ENCODE results near the gene SLC10A7.

The SLC10A7 gene

GRCh38 chr4:146458594-146458993 lies 63.1 kb downstream of the SLC10A7 start:
- no peak for DNase-seq (ENCODE audit: low read depth, low spot score)
- no peak overlapping the region for H3K4me3 ChIP-seq (ENCODE audit: insufficient read length, low read depth)

GRCh38 chr4:146456681-146457080 lies 65.1 kb downstream of the SLC10A7 start:
- DNase-seq (ENCODE audit: low read depth, low spot score): no peak
- Histone ChIP-seq H3K36me3 (ENCODE audit: insufficient read depth, insufficient read length, low read length) (no peaks in the 10 kb centered on the region), H3K9ac (ENCODE audit: insufficient read length, low read depth) (no peak overlapping the region), H3K9me3 (ENCODE audit: insufficient read depth, low read length) (no peaks in the 10 kb centered on the region), H3K4me3 (ENCODE audit: insufficient read length, low read depth) (no peak overlapping the region), H3K4me1 (ENCODE audit: insufficient read depth, insufficient read length) (no peaks in the 10 kb centered on the region), H3K27me3 (ENCODE audit: insufficient read depth, insufficient read length) (no peaks in the 10 kb centered on the region)
- no peak for TF ChIP-seq YY1 (IDR thresholded peaks at IDR 0.05; ENCODE audit: insufficient read depth, insufficient read length)
- TF ChIP-seq ZNF274 (IDR thresholded peaks at IDR 0.05; ENCODE audit: low read depth, low read length): no peak
- no peak for TF ChIP-seq SUZ12 (IDR thresholded peaks at IDR 0.05; ENCODE audit: extremely low read depth, insufficient read depth, insufficient read length)

More at GRCh38 chr4:146458594-146458993, 63.1 kb downstream of the SLC10A7 start:
- no peak for TF ChIP-seq YY1 (IDR thresholded peaks at IDR 0.05; ENCODE audit: insufficient read depth, insufficient read length)
- no peak for TF ChIP-seq SUZ12 (IDR thresholded peaks at IDR 0.05; ENCODE audit: extremely low read depth, insufficient read depth, insufficient read length)
- TF ChIP-seq ZNF274 (IDR thresholded peaks at IDR 0.05; ENCODE audit: low read depth, low read length): no peak
- Histone ChIP-seq H3K36me3 (ENCODE audit: insufficient read depth, insufficient read length, low read length) (no peaks in the 10 kb centered on the region), H3K9me3 (ENCODE audit: insufficient read depth, low read length) (no peaks in the 10 kb centered on the region), H3K27me3 (ENCODE audit: insufficient read depth, insufficient read length) (no peaks in the 10 kb centered on the region), H3K4me1 (ENCODE audit: insufficient read depth, insufficient read length) (no peaks in the 10 kb centered on the region), H3K9ac (ENCODE audit: insufficient read length, low read depth) (no peak overlapping the region)

GRCh38 chr4:146453181-146453807 lies 68.4 kb downstream of the SLC10A7 start:
- no peak for DNase-seq (ENCODE audit: low read depth, low spot score)
- no peaks in the 10 kb centered on the region for H3K36me3 ChIP-seq (ENCODE audit: insufficient read depth, insufficient read length, low read length)
- no peaks in the 10 kb centered on the region for H3K4me1 ChIP-seq (ENCODE audit: insufficient read depth, insufficient read length)
- H3K4me3 ChIP-seq (ENCODE audit: insufficient read length, low read depth): no peak overlapping the region
- no peaks in the 10 kb centered on the region for H3K27me3 ChIP-seq (ENCODE audit: insufficient read depth, insufficient read length)
- H3K9ac ChIP-seq (ENCODE audit: insufficient read length, low read depth): no peak overlapping the region
- TF ChIP-seq ZNF274 (IDR thresholded peaks at IDR 0.05; ENCODE audit: low read depth, low read length) (no peak), YY1 (IDR thresholded peaks at IDR 0.05; ENCODE audit: insufficient read depth, insufficient read length) (no peak), SUZ12 (IDR thresholded peaks at IDR 0.05; ENCODE audit: extremely low read depth, insufficient read depth, insufficient read length) (no peak)
- H3K9me3 ChIP-seq (ENCODE audit: insufficient read depth, low read length): no peaks in the 10 kb centered on the region

- Histone ChIP-seq H3K4me1 (ENCODE audit: insufficient read depth, insufficient read length) (no peaks in the 10 kb centered on the region), H3K27me3 (ENCODE audit: insufficient read depth, insufficient read length) (no peaks in the 10 kb centered on the region), H3K4me3 (ENCODE audit: insufficient read length, low read depth) (no peak overlapping the region), H3K9ac (ENCODE audit: insufficient read length, low read depth) (no peak overlapping the region), H3K9me3 (ENCODE audit: insufficient read depth, low read length) (no peaks in the 10 kb centered on the region), H3K36me3 (ENCODE audit: insufficient read depth, insufficient read length, low read length) (no peaks in the 10 kb centered on the region)
- DNase-seq (ENCODE audit: low read depth, low spot score): no peak
- TF ChIP-seq ZNF274 (IDR thresholded peaks at IDR 0.05; ENCODE audit: low read depth, low read length) (no peak), YY1 (IDR thresholded peaks at IDR 0.05; ENCODE audit: insufficient read depth, insufficient read length) (no peak)
These were observed 71.2 kb downstream of the SLC10A7 start for GRCh38 chr4:146450524-146450923.

GRCh38 chr4:146446555-146446954 lies 75.2 kb downstream of the SLC10A7 start:
- DNase-seq (ENCODE audit: low read depth, low spot score): no peak
- Histone ChIP-seq H3K4me1 (ENCODE audit: insufficient read depth, insufficient read length) (no peaks in the 10 kb centered on the region), H3K9ac (ENCODE audit: insufficient read length, low read depth) (no peak overlapping the region), H3K4me3 (ENCODE audit: insufficient read length, low read depth) (no peak overlapping the region), H3K36me3 (ENCODE audit: insufficient read depth, insufficient read length, low read length) (no peaks in the 10 kb centered on the region), H3K27me3 (ENCODE audit: insufficient read depth, insufficient read length) (no peaks in the 10 kb centered on the region), H3K9me3 (ENCODE audit: insufficient read depth, low read length) (no peaks in the 10 kb centered on the region)
- TF ChIP-seq SUZ12 (IDR thresholded peaks at IDR 0.05; ENCODE audit: extremely low read depth, insufficient read depth, insufficient read length) (no peak), YY1 (IDR thresholded peaks at IDR 0.05; ENCODE audit: insufficient read depth, insufficient read length) (no peak), ZNF274 (IDR thresholded peaks at IDR 0.05; ENCODE audit: low read depth, low read length) (no peak)

- H3K4me1 ChIP-seq (ENCODE audit: insufficient read depth, insufficient read length): no peaks in the 10 kb centered on the region
- no peaks in the 10 kb centered on the region for H3K9me3 ChIP-seq (ENCODE audit: insufficient read depth, low read length)
- no peaks in the 10 kb centered on the region for H3K27me3 ChIP-seq (ENCODE audit: insufficient read depth, insufficient read length)
- TF ChIP-seq YY1 (IDR thresholded peaks at IDR 0.05; ENCODE audit: insufficient read depth, insufficient read length) (no peak), ZNF274 (IDR thresholded peaks at IDR 0.05; ENCODE audit: low read depth, low read length) (no peak)
- DNase-seq (ENCODE audit: low read depth, low spot score): no peak
- no peaks in the 10 kb centered on the region for H3K36me3 ChIP-seq (ENCODE audit: insufficient read depth, insufficient read length, low read length)
- H3K9ac ChIP-seq (ENCODE audit: insufficient read length, low read depth): no peak overlapping the region
- no peak overlapping the region for H3K4me3 ChIP-seq (ENCODE audit: insufficient read length, low read depth)
These were observed 76.3 kb downstream of the SLC10A7 start for GRCh38 chr4:146445198-146446150.

GRCh38 chr4:146443525-146443924 lies 78.2 kb downstream of the SLC10A7 start:
- Histone ChIP-seq H3K4me3 (ENCODE audit: insufficient read length, low read depth) (no peak overlapping the region), H3K9me3 (ENCODE audit: insufficient read depth, low read length) (no peaks in the 10 kb centered on the region), H3K27me3 (ENCODE audit: insufficient read depth, insufficient read length) (no peaks in the 10 kb centered on the region), H3K36me3 (ENCODE audit: insufficient read depth, insufficient read length, low read length) (no peaks in the 10 kb centered on the region), H3K9ac (ENCODE audit: insufficient read length, low read depth) (no peak overlapping the region), H3K4me1 (ENCODE audit: insufficient read depth, insufficient read length) (no peaks in the 10 kb centered on the region)
- no peak for DNase-seq (ENCODE audit: low read depth, low spot score)
- TF ChIP-seq YY1 (IDR thresholded peaks at IDR 0.05; ENCODE audit: insufficient read depth, insufficient read length): no peak
- no peak for TF ChIP-seq ZNF274 (IDR thresholded peaks at IDR 0.05; ENCODE audit: low read depth, low read length)
- TF ChIP-seq SUZ12 (IDR thresholded peaks at IDR 0.05; ENCODE audit: extremely low read depth, insufficient read depth, insufficient read length): no peak
